OCI-LY7 (cell line): ENCODE data around the gene C9orf152.

Experiments
- CTCF ChIP-seq: fragments of 200-600 bp; sonication (generic); conservative IDR thresholded peaks from 2 replicates; pipeline ENCODE4 v1.5.1; 2014; ENCODE audit warnings: mild to moderate bottlenecking, antibody characterized with exemption, low read length, moderate library complexity, mixed read lengths
- EZH2phosphoT487 ChIP-seq: fragments of 200-600 bp; sonication (generic); IDR thresholded peaks from 2 replicates; pipeline ENCODE4 v1.6.1; 2018; ENCODE audit warnings: low read depth, borderline replicate concordance, mild to moderate bottlenecking, mixed run types, antibody characterized with exemption, low read length, moderate library complexity, mixed read lengths

- TF ChIP-seq CTCF (no peak), EZH2phosphoT487 (no peak)
Observed at GRCh38 chr9:110214586-110215355, 6.8 kb upstream of the C9orf152 start.
